ENCODE results near the gene AGA.
A peak's percentile ranks its signal among the peaks of the same experiment; 100 is the strongest.

Gene AGA

GRCh38 chr4:177478496-177478895 is 36.3 kb upstream of the AGA start:
- in situ Hi-C loops (cut with HindIII; ENCODE audit: low sequenced_read_pairs): no loop called here
- no peak for DNase-seq (ENCODE audit: low read depth, low spot score)

GRCh38 chr4:177473991-177474390 is 31.8 kb upstream of the AGA start:
- in situ Hi-C loops (cut with HindIII; ENCODE audit: low sequenced_read_pairs): no loop called here
- DNase-seq (ENCODE audit: low read depth, low spot score): no peak
- no peak overlapping the region for H3K4me3 ChIP-seq (ENCODE audit: low read depth, low read length)
- no peak for TF ChIP-seq CTCF (IDR thresholded peaks at IDR 0.05; ENCODE audit: low read depth, low read length)

More at GRCh38 chr4:177478496-177478895, 36.3 kb upstream of the AGA start:
- no peak for TF ChIP-seq CTCF (IDR thresholded peaks at IDR 0.05; ENCODE audit: low read depth, low read length)
- H3K4me3 ChIP-seq (ENCODE audit: low read depth, low read length): no peak overlapping the region

DNA sequence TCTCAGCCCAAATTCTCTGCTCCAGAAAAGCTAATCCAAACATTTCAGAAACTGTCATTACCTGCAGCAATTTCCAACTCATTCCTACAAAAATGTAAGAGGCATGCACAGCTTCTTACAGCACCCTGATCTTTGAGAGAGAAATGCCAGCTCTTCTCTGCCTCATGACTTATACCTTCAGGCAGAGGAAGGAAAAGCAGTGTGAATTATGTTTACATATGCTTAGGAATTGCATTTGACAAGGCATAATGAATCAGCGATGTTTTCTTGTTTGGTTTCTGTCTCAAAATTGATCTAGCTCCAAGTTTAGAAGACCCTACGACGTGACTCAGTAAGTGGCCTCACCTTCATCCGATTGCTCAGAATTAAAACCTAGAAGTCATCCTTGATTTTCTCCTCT is 21.8 kb upstream of the AGA start:
- no peak for DNase-seq (ENCODE audit: low read depth, low spot score)
- no peak for TF ChIP-seq CTCF (IDR thresholded peaks at IDR 0.05; ENCODE audit: low read depth, low read length)
- in situ Hi-C loops (cut with HindIII; ENCODE audit: low sequenced_read_pairs): no loop called here
- no peak overlapping the region for H3K4me3 ChIP-seq (ENCODE audit: low read depth, low read length)

GRCh38 chr4:177461606-177462005 is 19.4 kb upstream of the AGA start:
- in situ Hi-C loops (cut with HindIII; ENCODE audit: low sequenced_read_pairs): no loop called here
- no peak for DNase-seq (ENCODE audit: low read depth, low spot score)
- no peak for TF ChIP-seq CTCF (IDR thresholded peaks at IDR 0.05; ENCODE audit: low read depth, low read length)
- H3K4me3 ChIP-seq (ENCODE audit: low read depth, low read length): no peak overlapping the region

DNA sequence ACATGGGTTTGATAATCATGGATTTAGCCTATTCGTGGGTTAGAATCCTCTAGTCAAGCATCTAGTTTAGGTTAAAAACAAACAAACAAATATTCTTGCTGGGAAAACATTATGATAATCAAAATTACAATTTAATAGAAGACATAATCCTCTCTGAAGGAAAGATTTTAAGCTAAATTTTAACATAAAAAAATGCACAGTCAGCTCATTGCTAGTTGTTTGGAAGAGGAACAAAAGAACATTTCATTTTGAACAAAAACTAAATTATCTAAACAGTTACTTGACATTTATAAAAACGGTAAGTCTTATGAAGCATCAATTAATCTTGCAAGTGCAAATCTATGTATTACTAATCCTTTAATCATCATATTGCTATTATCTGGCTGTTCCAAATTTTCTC is 18.2 kb upstream of the AGA start:
- no peak for TF ChIP-seq CTCF (IDR thresholded peaks at IDR 0.05; ENCODE audit: low read depth, low read length)

GRCh38 chr4:177455561-177455970 is 13.3 kb upstream of the AGA start:
- peak; percentile 5 for DNase-seq (ENCODE audit: low read depth, low spot score)
- no peak for TF ChIP-seq CTCF (IDR thresholded peaks at IDR 0.05; ENCODE audit: low read depth, low read length)
- in situ Hi-C loops (cut with HindIII; ENCODE audit: low sequenced_read_pairs): no loop called here
- no peak overlapping the region for H3K4me3 ChIP-seq (ENCODE audit: low read depth, low read length)

More for the DNA sequence above, 18.2 kb upstream of the AGA start:
- in situ Hi-C loops (cut with HindIII; ENCODE audit: low sequenced_read_pairs): no loop called here
- no peak overlapping the region for H3K4me3 ChIP-seq (ENCODE audit: low read depth, low read length)
- no peak for DNase-seq (ENCODE audit: low read depth, low spot score)

GRCh38 chr4:177453116-177453515 is 10.9 kb upstream of the AGA start:
- no peak overlapping the region for H3K4me3 ChIP-seq (ENCODE audit: low read depth, low read length)
- in situ Hi-C loops (cut with HindIII; ENCODE audit: low sequenced_read_pairs): no loop called here
- no peak for TF ChIP-seq CTCF (IDR thresholded peaks at IDR 0.05; ENCODE audit: low read depth, low read length)
- DNase-seq (ENCODE audit: low read depth, low spot score): no peak

All from astrocyte of the spinal cord (primary cell).